Activated naive CD4-positive, alpha-beta T cell treated with Interleukin-2 at 50 U/mL for 16 hours (primary cell): Measurements from ENCODE around the gene FSIP1.

ENCODE experiments used
- DNase-seq: peaks from one replicate; pipeline ENCODE4 v3.0.0-alpha.2; 2020

Gene FSIP1

GRCh38 chr15:39792025-39792843 is 9.6 kb upstream of the FSIP1 start:
- no peak for DNase-seq

- no peak for DNase-seq
Observed at GRCh38 chr15:39789736-39790135, 7.1 kb upstream of the FSIP1 start.

- DNase-seq: no peak
Observed at GRCh38 chr15:39788800-39789565, 6.3 kb upstream of the FSIP1 start.

GRCh38 chr15:39788108-39788507 is 5.5 kb upstream of the FSIP1 start:
- no peak for DNase-seq

GRCh38 chr15:39787479-39787878 is 4.8 kb upstream of the FSIP1 start:
- DNase-seq: no peak

GRCh38 chr15:39786447-39787056 is 3.9 kb upstream of the FSIP1 start:
- DNase-seq: no peak

- DNase-seq: no peak
Observed at GRCh38 chr15:39785841-39786240, 3.2 kb upstream of the FSIP1 start.

GRCh38 chr15:39785139-39785538 is 2.5 kb upstream of the FSIP1 start:
- DNase-seq: no peak

GRCh38 chr15:39784638-39785037 is 2.0 kb upstream of the FSIP1 start:
- no peak for DNase-seq

GRCh38 chr15:39784125-39784524 is 1.5 kb upstream of the FSIP1 start:
- no peak for DNase-seq

- DNase-seq: no peak
Observed at GRCh38 chr15:39783244-39783820, 691 bp upstream of the FSIP1 start.

- no peak for DNase-seq
Observed at GRCh38 chr15:39781967-39782302, 706 bp downstream of the FSIP1 start.

- no peak for DNase-seq
Observed at GRCh38 chr15:39781147-39781966, 1.3 kb downstream of the FSIP1 start.

GRCh38 chr15:39778021-39778420 is 4.6 kb downstream of the FSIP1 start:
- no peak for DNase-seq

GRCh38 chr15:39777496-39777895 is 5.1 kb downstream of the FSIP1 start:
- DNase-seq: no peak

- DNase-seq: no peak
Observed at GRCh38 chr15:39776068-39776467, 6.6 kb downstream of the FSIP1 start.

- DNase-seq: peak; percentile 31
Observed at GRCh38 chr15:39774688-39775267, 7.9 kb downstream of the FSIP1 start.

GRCh38 chr15:39770748-39771689 is 11.6 kb downstream of the FSIP1 start:
- DNase-seq: no peak

- no peak for DNase-seq
Observed at GRCh38 chr15:39767921-39768320, 14.7 kb downstream of the FSIP1 start.

- DNase-seq: no peak
Observed at GRCh38 chr15:39761006-39761405, 21.6 kb downstream of the FSIP1 start.
